Mesodermal cell (in vitro differentiated cells): ENCODE results near the gene DYNLL2.

ENCODE experiments used
- H3K27ac ChIP-seq: 2 replicates; pipeline ENCODE4 v1.7.0; 2013; ENCODE audit warnings: mild to moderate bottlenecking, low read depth, low read length, moderate library complexity; ENCODE audit not compliant: severe bottlenecking
- H3K36me3 ChIP-seq: 2 replicates; pipeline ENCODE4 v1.7.1; 2013; ENCODE audit warnings: mild to moderate bottlenecking, low read length, moderate library complexity; ENCODE audit not compliant: control insufficient read depth, insufficient read depth
- H3K4me1 ChIP-seq: one replicate; pipeline ENCODE4 v1.7.1; 2013; ENCODE audit warnings: mild to moderate bottlenecking, low read length; ENCODE audit not compliant: insufficient read depth, control insufficient read depth, poor library complexity, severe bottlenecking
- H3K4me3 ChIP-seq: 2 replicates; pipeline ENCODE4 v1.7.0; 2013; ENCODE audit warnings: low read length, control low read depth, mild to moderate bottlenecking; ENCODE audit not compliant: insufficient read depth, poor library complexity, severe bottlenecking; ENCODE audit errors: extremely low read depth
- H3K9me3 ChIP-seq: 2 replicates; pipeline ENCODE4 v1.7.1; 2013; ENCODE audit warnings: mild to moderate bottlenecking, low read length, moderate library complexity; ENCODE audit not compliant: control insufficient read depth
- WGBS, 2 experiments: methylation state at CpG; one replicate each; pipeline ENCODE4 v1.1.5; 2013; ENCODE audit warnings: missing lambda C conversion rate in 2 of 2; ENCODE audit not compliant: insufficient coverage in 2 of 2; 5-methylcytosine and 5-hydroxymethylcytosine counted together

The DYNLL2 gene

DNA sequence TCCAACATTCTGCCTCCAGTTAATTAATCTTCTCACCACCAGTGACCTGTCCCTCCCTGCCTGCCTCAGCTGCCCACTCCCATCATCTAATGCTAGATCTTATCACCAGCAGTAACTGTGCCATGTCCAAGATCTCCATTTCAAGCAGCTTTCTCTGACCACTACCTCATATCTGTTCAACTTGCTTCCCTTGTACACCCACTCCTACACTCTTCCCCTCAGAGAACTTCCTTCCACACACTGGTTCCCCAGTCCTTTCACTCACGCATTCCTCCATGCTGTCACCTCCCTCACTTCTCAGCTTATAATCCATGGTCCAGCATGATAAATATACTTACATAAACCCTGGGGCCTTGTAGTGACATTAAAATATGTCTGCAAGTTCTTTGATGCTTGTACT, 31.8 kb upstream of the DYNLL2 start:
- WGBS, 2 experiments, result 100% methylated on average over 1 of the region's 1 CpG; no CpG with 5 or more reads in 1 of the 2 experiments
- Histone ChIP-seq H3K36me3 (no peaks in the 10 kb centered on the region), H3K9me3 (no peaks in the 10 kb centered on the region), H3K27ac (no peak overlapping the region), H3K4me3 (no peak overlapping the region), H3K4me1 (peaks cover 6% of the 10 kb centered on the region)

DNA sequence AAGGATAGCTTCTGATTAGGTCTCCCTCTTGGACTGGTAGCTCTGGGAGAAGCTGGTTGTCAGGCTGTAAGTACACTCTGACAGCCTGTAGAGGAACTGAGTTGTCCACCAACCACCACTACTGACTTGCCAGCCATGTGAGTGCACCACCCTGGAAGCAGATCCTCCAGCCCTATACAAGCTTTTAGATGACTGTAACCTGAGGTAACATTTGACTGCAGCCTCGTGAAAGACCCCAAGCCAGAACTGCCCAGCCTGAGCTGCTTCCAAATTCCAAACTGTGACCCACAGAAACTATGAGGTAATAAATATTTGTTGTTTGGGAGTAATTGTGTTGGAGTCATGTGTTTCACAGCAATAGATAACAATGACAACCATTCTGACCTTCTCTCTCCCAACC, 30.8 kb upstream of the DYNLL2 start:
- Histone ChIP-seq H3K4me1 (peaks cover 4% of the 10 kb centered on the region), H3K27ac (no peak overlapping the region), H3K9me3 (no peaks in the 10 kb centered on the region), H3K36me3 (no peaks in the 10 kb centered on the region), H3K4me3 (no peak overlapping the region)
- 80% methylated on average over 1 of the region's 1 CpG; no CpG with 5 or more reads in 1 of the 2 experiments for WGBS, 2 experiments

GRCh38 chr17:58052945-58053715, 30.1 kb upstream of the DYNLL2 start:
- no peaks in the 10 kb centered on the region for H3K4me1 ChIP-seq
- H3K9me3 ChIP-seq, result no peaks in the 10 kb centered on the region
- no peaks in the 10 kb centered on the region for H3K36me3 ChIP-seq
- 86% methylated on average over 7 to 8 of the region's 8 CpGs for WGBS, 2 experiments
- no peak overlapping the region for H3K27ac ChIP-seq
- no peak overlapping the region for H3K4me3 ChIP-seq

GRCh38 chr17:58054641-58055040, 28.6 kb upstream of the DYNLL2 start:
- Histone ChIP-seq H3K27ac (no peak overlapping the region), H3K4me1 (no peaks in the 10 kb centered on the region), H3K9me3 (no peaks in the 10 kb centered on the region), H3K4me3 (no peak overlapping the region), H3K36me3 (no peaks in the 10 kb centered on the region)
- WGBS, 2 experiments, result 81 to 95% methylated on average over 5 to 6 of the region's 6 CpGs

DNA sequence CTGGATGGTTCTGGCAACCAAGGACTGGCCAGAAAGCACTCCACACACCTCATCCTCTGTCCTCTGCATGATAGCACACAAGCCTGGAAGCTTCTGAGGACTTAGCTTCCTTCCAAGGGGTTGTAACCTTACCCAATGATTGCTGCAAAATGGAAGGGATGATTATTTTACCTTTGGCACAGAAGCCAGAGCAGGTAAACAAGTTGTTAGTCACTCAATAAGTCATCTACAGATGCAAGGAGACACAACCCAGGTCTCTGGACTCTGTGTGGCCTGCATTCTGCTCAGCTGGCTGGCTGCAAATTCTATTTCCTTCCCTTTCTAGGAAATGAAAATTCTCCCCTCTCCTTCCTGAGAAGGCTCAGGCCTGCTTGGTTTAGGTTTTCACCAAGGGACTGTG, 26.7 kb upstream of the DYNLL2 start:
- H3K4me3 ChIP-seq, result no peak overlapping the region
- H3K36me3 ChIP-seq, result no peaks in the 10 kb centered on the region
- H3K27ac ChIP-seq, result no peak overlapping the region
- H3K4me1 ChIP-seq, result no peaks in the 10 kb centered on the region
- no peaks in the 10 kb centered on the region for H3K9me3 ChIP-seq

- Histone ChIP-seq H3K4me3 (no peak overlapping the region), H3K27ac (no peak overlapping the region), H3K9me3 (no peaks in the 10 kb centered on the region), H3K4me1 (no peaks in the 10 kb centered on the region), H3K36me3 (no peaks in the 10 kb centered on the region)
- WGBS, 2 experiments, result 69 to 70% methylated on average over 5 of the region's 5 CpGs
These were observed 24.1 kb upstream of the DYNLL2 start for GRCh38 chr17:58059141-58059540.

GRCh38 chr17:58060596-58061191, 22.5 kb upstream of the DYNLL2 start:
- Histone ChIP-seq H3K9me3 (no peaks in the 10 kb centered on the region), H3K4me1 (no peaks in the 10 kb centered on the region), H3K36me3 (no peaks in the 10 kb centered on the region), H3K27ac (no peak overlapping the region), H3K4me3 (no peak overlapping the region)
- 78 to 89% methylated on average over 6 to 7 of the region's 9 CpGs for WGBS, 2 experiments

- Histone ChIP-seq H3K27ac (no peak overlapping the region), H3K4me3 (no peak overlapping the region), H3K36me3 (no peaks in the 10 kb centered on the region), H3K9me3 (no peaks in the 10 kb centered on the region), H3K4me1 (no peaks in the 10 kb centered on the region)
- WGBS, 2 experiments, result 90 to 93% methylated on average over 2 to 5 of the region's 5 CpGs
These were observed 21.5 kb upstream of the DYNLL2 start for GRCh38 chr17:58061672-58062071.

GRCh38 chr17:58065238-58065637, 18.0 kb upstream of the DYNLL2 start:
- Histone ChIP-seq H3K27ac (no peak overlapping the region), H3K4me3 (no peak overlapping the region), H3K9me3 (no peaks in the 10 kb centered on the region), H3K4me1 (no peaks in the 10 kb centered on the region), H3K36me3 (no peaks in the 10 kb centered on the region)
- WGBS, 2 experiments, result 100% methylated on average over 1 of the region's 1 CpG

DNA sequence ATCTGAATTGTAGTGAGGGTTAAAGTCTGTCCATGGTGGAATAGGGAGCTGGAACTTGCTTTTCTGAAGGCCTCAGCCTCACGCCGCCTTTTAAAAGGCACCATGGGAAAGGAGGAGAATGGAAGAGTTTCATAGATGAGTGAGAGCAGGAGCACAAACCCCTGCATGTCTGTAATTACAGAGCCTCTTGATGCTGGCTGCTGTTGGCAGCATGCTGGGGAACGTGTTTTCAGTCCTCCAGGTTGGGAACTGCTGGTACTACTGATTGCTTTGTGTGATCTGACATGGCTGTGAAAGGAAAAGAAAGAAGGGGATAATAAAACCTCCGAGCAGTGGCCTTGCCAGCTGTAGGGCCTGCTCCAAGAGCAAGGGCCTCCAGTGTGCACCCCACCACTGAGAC, 16.8 kb upstream of the DYNLL2 start:
- no peaks in the 10 kb centered on the region for H3K36me3 ChIP-seq
- H3K4me3 ChIP-seq, result no peak overlapping the region
- H3K9me3 ChIP-seq, result no peaks in the 10 kb centered on the region
- no peaks in the 10 kb centered on the region for H3K4me1 ChIP-seq
- 60 to 70% methylated on average over 4 of the region's 4 CpGs for WGBS, 2 experiments
- H3K27ac ChIP-seq, result no peak overlapping the region

- Histone ChIP-seq H3K9me3 (no peaks in the 10 kb centered on the region), H3K36me3 (no peaks in the 10 kb centered on the region), H3K27ac (no peak overlapping the region), H3K4me3 (no peak overlapping the region), H3K4me1 (no peaks in the 10 kb centered on the region)
- WGBS, 2 experiments, result no CpG with 5 or more reads among the region's 1 CpG
These were observed 10.4 kb upstream of the DYNLL2 start for GRCh38 chr17:58072862-58073261.
